Measurements from ENCODE around the gene ZNF222.

Gene ZNF222

DNA sequence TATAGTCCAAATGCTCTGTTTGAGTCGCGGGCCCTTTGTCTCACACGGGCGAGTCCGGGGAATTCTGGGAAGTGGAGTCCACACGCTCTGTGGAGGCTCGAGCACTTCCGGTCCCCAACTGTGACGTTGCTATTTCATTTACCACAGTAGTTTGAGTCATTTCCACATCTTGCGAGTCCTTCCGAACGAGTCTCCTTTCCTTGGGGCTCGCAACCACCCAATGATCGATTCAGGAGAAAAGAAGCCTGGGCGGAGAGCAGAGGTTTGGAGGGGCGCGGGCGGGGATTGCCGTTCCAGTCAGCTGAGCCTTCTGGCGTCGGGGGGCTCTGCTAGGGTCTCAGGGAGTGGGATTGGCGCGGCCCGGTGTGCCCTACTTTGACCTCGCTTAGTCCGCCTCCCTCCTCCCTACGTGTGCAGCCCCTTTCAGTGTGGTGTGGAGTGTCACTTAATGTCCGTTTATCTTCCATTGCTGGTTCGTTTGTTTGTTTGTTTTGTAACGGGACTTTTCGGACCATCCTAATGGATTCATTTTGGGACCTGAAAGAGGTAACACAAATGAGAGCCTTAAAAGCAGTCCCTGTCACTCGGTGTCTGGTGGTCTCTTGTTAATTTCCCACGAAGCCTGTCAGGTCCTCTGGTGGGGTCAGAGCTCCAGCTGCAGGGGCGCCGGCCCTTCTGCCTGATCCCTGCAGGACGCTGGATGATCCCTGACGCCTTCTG, at the start of gene ZNF222:
ZNF222 (plus strand) TSS at position 163 of the 720 bp plus-strand sequence; CDS start at position 221, 58 bp downstream.
- in situ Hi-C loops (cut with MboI; ENCODE audit: low sequenced_read_pairs) = no loop called here

DNA sequence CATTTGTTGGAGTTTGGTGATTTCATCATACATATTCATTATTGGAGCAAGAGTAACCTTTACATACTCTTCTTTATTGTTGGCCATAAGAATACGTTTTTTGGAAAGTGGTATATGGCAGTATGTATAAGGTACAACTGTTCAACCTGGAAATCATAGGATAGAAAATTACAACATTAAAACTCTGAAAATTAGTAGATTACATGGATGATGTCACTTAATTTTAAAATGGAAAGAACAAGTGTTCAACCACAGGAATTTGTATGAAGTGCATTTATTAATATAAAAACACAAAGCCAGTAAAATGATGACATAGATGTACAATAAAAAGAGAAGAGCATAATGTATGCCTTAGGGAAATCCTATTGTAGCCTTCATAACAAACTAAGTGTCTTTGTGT, 48.4 kb upstream of the ZNF222 start:
- in situ Hi-C loops (cut with MboI; ENCODE audit: low sequenced_read_pairs) = no loop called here

DNA sequence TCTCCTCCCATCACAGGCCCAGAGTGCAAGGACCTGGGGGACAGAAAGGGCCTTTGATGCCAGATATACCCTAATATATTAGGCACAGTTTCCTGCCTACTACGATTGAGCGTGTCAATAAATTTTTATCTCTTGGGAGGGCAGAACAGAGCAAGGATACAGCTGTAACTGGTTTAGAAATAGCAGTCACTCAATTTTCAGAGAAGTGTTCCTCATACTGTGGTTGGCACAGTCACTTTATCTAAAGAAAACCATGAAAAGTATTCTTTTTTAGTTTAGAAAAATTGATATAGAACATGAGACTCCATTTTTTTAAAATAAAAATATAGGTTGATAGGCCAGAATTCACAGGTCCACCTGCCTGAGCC, 41.7 kb upstream of the ZNF222 start:
- in situ Hi-C loops (cut with MboI; ENCODE audit: low sequenced_read_pairs) = no loop called here

DNA sequence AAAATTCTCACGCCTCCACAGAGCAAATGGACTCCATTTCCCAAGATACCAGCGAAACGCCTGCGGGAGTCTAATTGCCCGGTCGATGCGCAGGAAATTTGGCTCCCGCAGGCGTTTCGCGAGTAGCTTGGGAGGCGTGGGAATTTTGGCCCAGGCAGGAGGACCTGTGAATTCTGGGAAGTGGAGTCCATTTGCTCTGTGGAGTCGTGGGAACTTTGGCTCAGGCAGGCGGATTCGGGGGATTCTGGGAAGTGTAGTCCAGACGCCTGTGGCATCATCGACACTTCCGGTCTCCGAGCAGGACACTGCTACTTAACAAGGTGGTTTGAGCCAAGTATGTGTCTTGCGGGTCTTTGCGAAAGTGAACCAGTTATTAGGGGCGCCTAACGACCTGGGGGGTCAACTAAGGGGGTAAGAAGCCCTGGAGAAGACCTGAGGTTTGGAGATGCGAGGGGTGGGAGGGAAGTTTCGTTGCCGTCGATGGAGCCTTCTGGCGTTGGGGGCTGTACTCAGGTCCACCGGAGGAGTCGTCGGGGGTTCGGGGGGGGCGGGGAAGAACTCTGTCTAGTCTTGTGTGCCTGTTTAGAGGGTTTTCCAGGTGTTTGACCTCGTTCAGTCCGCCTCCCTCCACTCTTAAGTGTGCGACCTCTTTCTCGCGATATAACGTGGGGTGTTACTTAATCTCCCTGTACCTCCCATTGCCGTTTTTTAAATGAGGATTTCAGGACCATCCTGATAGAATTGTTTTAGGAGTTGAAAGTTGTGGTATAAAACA, 41.1 kb upstream of the ZNF222 start, which contains the start of gene ZNF155:
ZNF155 (plus strand) TSS at position 277 of the 775 bp plus-strand sequence. CDS start 4,356 bp downstream, outside the sequence.
- in situ Hi-C loops (cut with MboI; ENCODE audit: low sequenced_read_pairs) = no loop called here

DNA sequence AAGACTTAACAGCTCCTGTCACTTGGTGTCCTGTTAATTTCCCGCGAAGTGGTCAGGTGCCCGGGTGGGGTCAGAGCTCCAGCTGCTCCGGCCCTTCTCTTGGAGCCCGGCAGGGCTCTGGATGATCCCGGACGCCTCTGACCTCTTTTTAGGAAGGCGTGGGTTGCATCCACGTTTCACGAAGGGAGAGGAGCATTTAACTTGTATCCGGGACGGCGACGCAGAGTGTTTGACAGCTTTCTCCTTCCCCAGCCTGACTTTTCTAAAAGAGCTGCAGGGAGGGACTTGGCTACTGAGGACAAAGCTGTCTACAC, 40.5 kb upstream of the ZNF222 start:
- in situ Hi-C loops (cut with MboI; ENCODE audit: low sequenced_read_pairs) = no loop called here

DNA sequence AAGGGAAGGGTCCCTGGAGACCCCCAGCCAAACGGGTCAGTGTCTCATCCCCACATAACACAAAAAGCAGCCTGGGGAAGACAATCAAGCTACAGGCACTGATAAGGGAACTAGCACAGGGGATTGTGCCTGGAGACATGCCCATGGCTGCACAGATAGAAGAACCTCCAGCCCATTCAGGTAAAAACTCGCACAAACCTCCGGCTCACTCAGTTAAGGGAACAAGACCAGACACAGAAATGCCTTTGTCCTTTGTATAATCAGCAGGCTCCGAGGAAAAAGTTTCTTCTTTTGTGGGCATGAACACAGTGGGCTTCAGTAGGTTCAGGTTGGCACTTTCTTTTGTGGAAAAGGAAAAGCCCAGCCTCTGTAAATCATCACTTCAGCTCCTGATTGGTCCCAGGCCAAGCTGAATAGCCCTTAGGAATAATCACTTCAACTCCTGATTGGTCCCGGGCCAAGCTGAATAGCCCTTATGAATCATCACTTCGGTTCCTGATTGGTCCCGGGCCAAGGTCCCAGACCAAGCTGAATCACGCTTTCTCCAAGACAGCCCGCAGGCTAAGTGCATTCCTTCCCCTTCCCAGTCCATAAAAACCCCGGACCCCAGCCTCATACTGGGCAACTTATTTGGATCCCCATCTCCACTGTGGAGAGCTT, 27.4 kb upstream of the ZNF222 start:
- in situ Hi-C loops (cut with MboI; ENCODE audit: low sequenced_read_pairs) = no loop called here

DNA sequence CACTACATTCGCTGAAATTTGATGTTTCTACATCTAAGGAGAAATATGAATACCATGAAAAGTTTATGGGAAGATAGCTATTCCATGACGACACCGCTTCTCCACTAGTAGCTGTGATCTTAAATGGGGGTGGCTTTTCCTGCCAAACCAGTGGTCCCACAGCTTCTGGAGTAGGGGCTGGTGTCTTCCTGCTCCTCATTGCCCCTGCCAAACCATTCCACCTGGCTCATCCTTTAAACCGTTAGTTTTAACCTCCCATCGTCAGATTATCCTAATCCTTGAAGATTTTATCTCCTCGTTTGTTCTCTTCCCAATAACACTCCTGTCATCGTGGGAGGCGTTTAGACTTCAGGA, 23.0 kb upstream of the ZNF222 start:
- in situ Hi-C loops (cut with MboI; ENCODE audit: low sequenced_read_pairs) = no loop called here

DNA sequence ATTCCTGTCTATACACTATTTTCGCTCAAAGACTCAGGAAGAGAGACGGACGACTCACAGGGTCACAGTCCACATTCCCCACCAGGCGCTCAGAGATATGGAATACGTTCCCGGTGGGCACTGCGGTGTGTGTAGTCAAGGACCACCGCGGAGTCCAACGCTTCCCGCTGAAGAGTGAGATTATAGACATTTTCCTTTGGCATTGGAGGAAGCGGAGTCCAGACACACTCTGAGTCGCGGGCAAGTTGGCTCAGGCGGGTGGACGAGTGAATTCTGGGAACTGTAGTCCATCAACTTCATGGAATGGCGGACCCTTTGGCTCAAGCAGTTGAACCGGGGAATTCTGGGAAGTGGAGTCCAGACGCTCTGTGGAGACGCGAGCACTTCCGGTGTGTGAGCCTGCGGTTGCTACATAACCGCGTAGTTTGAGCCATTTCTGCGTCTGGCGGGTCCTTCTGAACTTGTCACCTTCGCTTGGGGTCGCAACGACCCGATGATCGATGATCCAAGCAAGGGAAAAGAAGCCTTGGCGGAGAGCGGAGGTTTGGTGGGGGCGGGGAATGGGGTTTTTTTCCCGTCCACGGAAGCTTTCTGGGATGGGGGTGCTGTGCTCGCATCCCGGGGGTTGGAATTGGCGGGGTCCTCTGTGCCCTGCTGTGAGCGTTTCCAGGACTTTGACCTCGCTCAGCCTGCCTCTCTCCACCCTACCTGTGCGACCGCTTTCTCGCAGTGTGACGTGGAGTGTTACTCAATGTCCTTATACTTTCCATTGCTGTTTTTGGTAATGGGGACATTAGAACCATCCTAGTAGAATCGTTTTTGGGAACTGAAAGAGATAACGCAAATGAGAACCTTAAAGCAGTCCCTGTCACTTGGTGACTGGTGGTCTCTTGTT, 22.4 kb upstream of the ZNF222 start, which contains the start of gene ZNF230:
ZNF230 (plus strand) TSS at position 392 of the 895 bp plus-strand sequence. CDS start 4,122 bp downstream, outside the sequence.
- in situ Hi-C loops (cut with MboI; ENCODE audit: low sequenced_read_pairs) = no loop called here

DNA sequence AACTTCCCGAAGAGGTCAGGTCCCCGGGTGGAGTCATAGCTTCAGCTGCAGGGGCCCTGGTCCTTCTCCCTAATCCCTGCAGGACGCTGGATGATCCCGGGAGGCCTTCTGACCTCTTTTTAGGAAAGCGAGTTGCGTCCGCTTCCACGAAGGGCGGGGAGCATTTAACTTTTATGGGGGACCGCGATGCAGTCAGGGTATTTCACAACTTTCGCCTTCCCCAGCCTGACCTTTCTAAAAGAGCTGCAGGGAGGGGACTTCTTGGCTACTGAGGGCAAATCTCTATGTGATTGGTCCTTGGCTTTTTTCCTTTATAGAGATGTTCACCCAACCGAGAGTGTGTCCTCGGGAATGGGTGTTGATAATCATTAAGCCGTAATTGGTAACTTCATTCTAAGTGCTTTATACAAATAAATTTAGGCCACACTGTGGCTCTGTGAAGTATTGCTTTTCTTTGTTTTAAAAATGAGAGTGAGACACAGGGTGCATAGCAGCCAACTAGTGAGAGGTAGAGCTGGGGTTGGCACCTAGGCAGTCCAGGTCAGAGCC, 21.6 kb upstream of the ZNF222 start:
- in situ Hi-C loops (cut with MboI; ENCODE audit: low sequenced_read_pairs) = no loop called here

DNA sequence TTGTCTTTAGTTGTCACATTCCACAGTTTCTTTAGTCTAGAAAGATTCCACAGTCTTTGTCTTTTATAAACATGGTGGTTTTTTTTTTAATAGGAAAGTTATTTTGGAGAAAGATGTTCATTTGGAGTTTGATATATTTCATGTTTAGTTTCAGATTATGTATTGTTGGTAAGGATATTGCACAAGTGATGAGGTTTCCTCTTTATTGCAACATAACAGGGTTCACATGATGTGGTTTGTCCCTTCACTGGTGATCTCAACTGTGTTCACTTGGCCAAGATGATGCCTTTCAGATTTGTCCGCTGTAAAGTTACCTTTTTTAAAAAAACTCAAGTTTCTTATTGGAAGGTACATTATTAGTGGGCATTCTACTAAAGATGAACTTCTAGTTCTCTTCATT, 19.2 kb upstream of the ZNF222 start:
- in situ Hi-C loops (cut with MboI; ENCODE audit: low sequenced_read_pairs) = no loop called here

DNA sequence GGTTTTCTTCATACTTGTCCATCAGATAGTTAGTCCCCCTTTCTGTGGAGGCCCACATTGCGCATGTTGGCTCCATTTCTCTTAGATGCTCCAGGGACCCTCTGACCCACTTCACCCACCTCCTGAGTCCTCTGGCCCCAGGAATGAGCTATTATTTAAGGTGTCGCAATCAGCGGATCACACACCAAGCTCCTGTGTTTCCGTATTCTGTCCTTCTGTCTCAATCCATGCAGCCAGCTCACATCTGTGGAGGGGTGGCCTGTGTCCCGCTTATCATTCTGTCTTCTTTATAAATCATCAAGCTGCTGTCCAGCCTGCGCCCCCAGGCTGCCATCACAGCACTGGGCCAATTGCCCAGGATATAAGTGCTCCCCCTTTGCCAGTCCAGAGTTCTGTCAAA, 17.7 kb upstream of the ZNF222 start:
- in situ Hi-C loops (cut with MboI; ENCODE audit: low sequenced_read_pairs) = no loop called here

DNA sequence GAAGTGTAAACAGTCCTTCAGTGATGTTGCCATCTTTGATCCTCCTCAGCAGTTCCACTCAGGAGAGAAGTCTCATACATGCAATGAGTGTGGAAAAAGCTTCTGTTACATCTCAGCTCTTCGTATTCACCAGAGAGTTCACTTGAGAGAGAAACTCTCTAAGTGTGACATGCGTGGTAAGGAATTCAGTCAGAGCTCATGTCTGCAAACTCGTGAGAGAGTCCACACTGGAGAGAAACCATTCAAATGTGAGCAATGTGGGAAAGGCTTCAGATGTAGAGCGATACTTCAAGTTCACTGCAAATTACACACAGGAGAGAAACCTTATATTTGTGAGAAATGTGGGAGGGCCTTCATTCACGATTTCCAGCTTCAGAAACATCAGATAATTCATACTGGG, 14.7 kb upstream of the ZNF222 start:
- in situ Hi-C loops (cut with MboI; ENCODE audit: low sequenced_read_pairs) = no loop called here

DNA sequence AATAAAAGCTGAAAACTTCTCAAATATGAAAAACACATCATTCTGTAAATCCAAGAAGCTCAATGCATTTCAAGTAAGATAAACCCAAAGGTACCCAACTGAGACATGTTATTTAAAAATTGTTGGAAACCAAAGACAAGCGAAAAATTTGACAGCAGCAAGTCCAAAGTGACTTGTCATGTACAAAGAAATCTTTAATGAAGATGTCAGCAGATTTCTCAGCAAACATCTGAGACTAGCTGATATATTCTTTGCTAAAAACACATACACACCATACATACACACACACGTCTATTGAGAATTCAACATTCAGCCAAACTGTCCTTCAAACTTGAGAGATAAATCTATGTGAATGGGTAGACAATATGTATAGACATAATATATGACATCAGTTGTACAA, 5.7 kb upstream of the ZNF222 start:
- in situ Hi-C loops (cut with MboI; ENCODE audit: low sequenced_read_pairs) = no loop called here

DNA sequence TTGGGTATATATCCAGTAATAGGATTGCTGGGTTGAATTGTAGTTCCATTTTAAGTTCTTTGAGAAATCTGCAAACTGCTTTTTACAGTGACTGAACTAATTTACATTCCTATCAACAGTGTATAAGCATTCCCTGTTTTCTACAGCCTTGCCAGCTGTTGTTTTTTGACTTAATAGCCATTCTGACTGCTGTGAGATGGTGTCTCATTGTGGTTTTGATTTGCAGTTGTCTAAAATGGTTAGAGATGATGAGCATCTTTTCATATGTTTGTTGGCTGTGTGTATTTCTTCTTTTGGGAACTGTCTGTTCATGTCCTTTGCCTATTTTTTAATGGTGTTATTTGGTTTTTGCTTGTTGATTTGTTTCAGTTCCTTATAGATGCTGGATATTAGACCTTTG, 4.0 kb upstream of the ZNF222 start:
- in situ Hi-C loops (cut with MboI; ENCODE audit: low sequenced_read_pairs) = no loop called here

DNA sequence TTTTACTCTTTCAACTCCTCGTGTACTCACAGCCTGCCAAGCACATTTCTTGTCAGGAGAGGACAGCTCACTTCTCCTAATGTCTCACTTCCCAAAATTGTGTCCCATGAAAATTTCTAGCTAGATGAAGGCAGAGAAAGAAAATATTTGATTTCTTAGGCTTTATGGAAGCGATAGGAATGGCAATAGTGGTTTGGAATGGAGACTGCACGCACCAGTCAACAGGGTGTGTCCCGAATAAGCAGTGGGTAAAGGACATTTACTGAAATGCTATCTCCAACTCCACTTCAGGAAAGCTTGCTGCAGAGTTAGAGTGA, 321 bp upstream of the ZNF222 start:
- in situ Hi-C loops (cut with MboI; ENCODE audit: low sequenced_read_pairs) = no loop called here

DNA sequence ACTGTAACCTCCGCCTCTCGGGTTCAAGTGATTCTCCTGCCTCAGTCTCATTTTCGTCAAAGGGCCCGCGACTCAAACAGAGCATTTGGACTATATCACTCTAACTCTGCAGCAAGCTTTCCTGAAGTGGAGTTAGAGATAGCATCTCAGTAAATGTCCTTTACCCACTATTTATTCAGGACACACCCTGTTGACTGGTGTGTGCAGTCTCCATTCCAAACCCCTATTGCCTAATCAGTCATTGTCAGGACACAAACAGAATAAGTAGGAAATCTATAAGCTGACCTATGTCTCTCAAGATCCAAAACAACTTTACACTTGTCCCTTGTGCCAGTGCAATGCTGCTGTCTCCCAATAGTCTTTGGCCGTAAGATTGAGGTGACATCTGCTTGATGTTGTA, 1.4 kb downstream of the ZNF222 start:
- in situ Hi-C loops (cut with MboI; ENCODE audit: low sequenced_read_pairs) = no loop called here

DNA sequence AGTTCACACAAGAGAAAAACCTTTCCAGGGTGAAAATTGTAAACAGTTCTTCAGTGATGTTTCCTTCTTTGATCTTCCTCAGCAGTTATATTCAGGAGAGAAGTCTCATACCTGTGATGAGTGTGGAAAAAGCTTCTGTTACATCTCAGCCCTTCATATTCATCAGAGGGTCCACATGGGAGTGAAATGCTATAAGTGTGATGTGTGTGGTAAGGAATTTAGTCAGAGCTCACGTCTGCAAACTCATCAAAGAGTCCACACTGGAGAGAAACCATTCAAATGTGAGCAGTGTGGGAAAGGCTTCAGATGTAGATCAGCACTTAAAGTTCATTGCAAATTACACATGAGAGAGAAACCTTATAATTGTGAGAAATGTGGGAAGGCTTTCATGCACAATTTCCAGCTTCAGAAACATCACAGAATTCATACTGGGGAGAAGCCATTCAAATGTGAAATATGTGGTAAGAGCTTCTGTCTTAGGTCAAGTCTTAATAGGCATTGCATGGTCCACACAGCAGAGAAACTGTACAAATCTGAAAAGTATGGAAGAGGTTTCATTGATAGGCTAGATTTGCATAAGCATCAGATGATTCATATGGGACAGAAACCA, 6.9 kb downstream of the ZNF222 start:
- in situ Hi-C loops (cut with MboI; ENCODE audit: low sequenced_read_pairs) = no loop called here

DNA sequence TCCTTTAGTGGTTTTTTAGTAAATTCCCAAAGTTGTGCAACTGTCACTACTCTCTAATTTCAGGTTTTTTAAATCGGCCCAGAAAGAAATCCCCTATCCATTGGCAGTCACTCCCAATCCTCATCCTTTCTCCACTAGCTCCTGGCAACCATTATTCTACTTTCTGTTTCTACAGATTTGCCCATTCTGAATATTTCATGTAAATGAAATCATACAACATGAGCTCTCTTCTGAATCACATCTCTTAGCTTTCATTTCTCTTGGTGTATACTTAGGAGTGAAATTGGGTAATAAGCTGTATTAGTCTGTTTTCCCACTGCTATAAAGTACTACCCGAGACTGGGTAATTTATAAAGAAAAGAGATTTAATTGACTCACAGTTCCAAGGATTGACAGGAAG, 17.0 kb downstream of the ZNF222 start:
- in situ Hi-C loops (cut with MboI; ENCODE audit: low sequenced_read_pairs) = no loop called here

DNA sequence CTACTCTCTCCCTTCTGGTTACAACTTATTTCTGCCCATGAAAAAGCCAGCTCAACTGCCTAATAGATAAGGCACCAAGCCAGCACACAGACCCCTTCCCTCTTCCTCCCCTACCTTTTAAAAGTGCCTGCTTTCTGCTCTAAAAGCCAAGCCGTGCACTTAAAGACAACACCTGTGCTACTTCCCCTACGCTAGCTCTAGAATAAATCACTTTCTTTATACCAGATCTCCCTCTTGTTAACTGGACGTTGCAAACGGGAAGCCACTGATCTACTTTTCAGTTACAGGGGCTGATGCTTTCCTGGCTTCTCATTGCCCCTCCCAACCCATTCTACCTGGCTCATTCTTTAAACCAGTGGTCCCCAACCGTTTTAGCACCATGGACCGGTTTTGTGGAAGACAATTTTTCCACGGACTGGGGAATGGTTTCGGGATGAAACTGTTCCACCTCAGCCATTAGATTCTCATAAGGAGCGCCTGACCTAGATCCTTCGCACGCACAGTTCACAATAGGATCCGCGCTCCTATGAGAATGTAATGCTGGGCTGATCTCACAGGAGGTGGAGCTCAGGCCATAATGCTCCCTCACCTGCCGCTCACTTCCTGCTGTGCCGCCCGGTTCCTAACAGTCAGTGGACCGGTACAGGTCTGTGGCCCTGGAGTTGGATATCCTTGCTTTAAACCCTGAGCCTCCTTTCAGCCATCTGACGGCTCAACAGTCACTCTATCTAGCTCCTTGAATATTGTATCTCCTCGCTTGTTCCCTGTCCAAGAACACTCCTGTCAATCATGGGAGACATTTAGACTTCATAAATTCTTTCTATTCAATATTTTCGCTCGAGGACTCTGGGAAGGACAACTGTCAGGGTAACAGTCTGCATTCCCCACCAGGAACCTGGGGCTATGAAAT, 25.8 kb downstream of the ZNF222 start:
- in situ Hi-C loops (cut with MboI; ENCODE audit: low sequenced_read_pairs) = no loop called here

Measured in HL-60/S4 (cell line).